ENCODE results near the gene COPZ1. TPM values are rescaled to one million over a fixed set of nuclear protein-coding genes. Genes with fewer than 3 reads are reported as not detected.

The COPZ1 gene
- total and polyA plus RNA-seq, 9 of the 15 experiments (the other 6 are each of a cell fraction or from before 2014, with no cell fraction given): 137 to 487 (median 233) TPM

DNA sequence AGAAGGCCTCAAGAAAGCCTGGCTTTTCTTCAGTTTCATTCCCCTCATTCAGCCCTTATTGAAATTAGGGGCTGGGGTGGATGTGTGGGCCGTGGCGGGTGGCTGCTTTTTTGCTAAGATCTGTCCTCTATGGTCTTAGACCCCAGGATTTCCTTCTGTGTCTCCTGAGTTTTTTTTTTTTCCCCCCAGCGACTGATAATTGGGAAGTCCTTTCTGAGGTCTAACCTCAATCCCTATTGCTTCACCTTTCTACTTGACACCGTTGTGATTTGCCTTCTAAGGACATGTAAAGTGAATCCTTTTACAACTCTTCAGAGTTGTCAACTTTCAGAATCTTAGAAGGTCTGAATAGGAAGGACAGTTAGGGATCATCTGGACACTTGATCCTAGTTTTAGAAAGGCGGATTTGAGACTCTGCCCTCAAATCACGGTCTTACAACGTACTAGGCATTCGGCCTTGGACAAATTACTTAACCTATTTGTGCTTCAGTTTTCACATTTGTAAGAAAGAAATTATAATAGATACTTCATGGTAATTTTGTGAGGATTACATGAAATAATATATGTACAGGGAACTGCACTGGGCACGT lies 34.9 kb downstream of the COPZ1 start (continued):
- TF ChIP-seq ZNF224 (CRISPR knock-in tag; IDR thresholded peaks at IDR 0.05) (no peak), POLR2AphosphoS5 (IDR thresholded peaks at IDR 0.05; ENCODE audit: control insufficient read depth, insufficient read depth, low read depth, low read length) (no peak), POLR3A (IDR thresholded peaks at IDR 0.05; ENCODE audit: borderline replicate concordance, extremely low read depth, insufficient read depth, insufficient read length) (no peak), ESRRA (IDR thresholded peaks at IDR 0.05; ENCODE audit: borderline replicate concordance, low read depth) (no peak; the same call in 1 of the 2 replicates), ADNP (tag; IDR thresholded peaks at IDR 0.05) (peak; percentile 100), KHSRP (IDR thresholded peaks at IDR 0.05) (no peak), MED1 (CRISPR knock-in tag; IDR thresholded peaks at IDR 0.05; ENCODE audit: borderline replicate concordance) (no peak), RBM22 (IDR thresholded peaks at IDR 0.05; ENCODE audit: low read depth, low read length, poor library complexity, severe bottlenecking) (no peak), ZNF79 (CRISPR knock-in tag; IDR thresholded peaks at IDR 0.05; ENCODE audit: low read depth) (no peak), ARHGAP35 (IDR thresholded peaks at IDR 0.05; ENCODE audit: partially characterized antibody) (no peak), NCOA4 (IDR thresholded peaks at IDR 0.05; ENCODE audit: partially characterized antibody) (no peak), ZNF197 (CRISPR knock-in tag; IDR thresholded peaks at IDR 0.05; ENCODE audit: low read depth) (no peak), SRF (CRISPR knock-in tag; IDR thresholded peaks at IDR 0.05) (peak in 1 of 2 experiments; percentile 84; a peak in 2 of 4 replicates), HNRNPH1 (optimal IDR thresholded peaks at IDR 0.05; ENCODE audit: low read depth, low read length) (no peak), RB1 (IDR thresholded peaks at IDR 0.05; ENCODE audit: low read depth) (no peak), NFIX (CRISPR knock-in tag; IDR thresholded peaks at IDR 0.05; ENCODE audit: low read depth) (no peak), SIX5 (IDR thresholded peaks at IDR 0.05; ENCODE audit: borderline replicate concordance in 1 of 2, insufficient read depth in 1 of 2, low read depth in 1 of 2, low read length in 2 of 2) (no peak), CHD4 (IDR thresholded peaks at IDR 0.05; ENCODE audit: insufficient read depth, insufficient replicate concordance, low read depth, low read length, poor library complexity, severe bottlenecking) (no peak), ZNF551 (CRISPR knock-in tag; IDR thresholded peaks at IDR 0.05) (no peak), SIN3B (IDR thresholded peaks at IDR 0.05; ENCODE audit: low read depth) (no peak), COPS2 (conservative IDR thresholded peaks at IDR 0.05) (no peak), XRCC4 (IDR thresholded peaks at IDR 0.05; ENCODE audit: extremely low read depth, insufficient read depth, insufficient read length) (no peak), ZNF347 (CRISPR knock-in tag; IDR thresholded peaks at IDR 0.05; ENCODE audit: low read depth) (no peak)
- TF ChIP-seq, protein P1, sequence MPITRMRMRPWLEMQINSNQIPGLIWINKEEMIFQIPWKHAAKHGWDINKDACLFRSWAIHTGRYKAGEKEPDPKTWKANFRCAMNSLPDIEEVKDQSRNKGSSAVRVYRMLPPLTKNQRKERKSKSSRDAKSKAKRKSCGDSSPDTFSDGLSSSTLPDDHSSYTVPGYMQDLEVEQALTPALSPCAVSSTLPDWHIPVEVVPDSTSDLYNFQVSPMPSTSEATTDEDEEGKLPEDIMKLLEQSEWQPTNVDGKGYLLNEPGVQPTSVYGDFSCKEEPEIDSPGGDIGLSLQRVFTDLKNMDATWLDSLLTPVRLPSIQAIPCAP (CRISPR knock-in tag; IDR thresholded peaks at IDR 0.05; ENCODE audit: borderline replicate concordance): 0 out of 2 replicates have a peak, but pooled peaks have one; percentile 46
- TF ChIP-seq, protein P2, sequence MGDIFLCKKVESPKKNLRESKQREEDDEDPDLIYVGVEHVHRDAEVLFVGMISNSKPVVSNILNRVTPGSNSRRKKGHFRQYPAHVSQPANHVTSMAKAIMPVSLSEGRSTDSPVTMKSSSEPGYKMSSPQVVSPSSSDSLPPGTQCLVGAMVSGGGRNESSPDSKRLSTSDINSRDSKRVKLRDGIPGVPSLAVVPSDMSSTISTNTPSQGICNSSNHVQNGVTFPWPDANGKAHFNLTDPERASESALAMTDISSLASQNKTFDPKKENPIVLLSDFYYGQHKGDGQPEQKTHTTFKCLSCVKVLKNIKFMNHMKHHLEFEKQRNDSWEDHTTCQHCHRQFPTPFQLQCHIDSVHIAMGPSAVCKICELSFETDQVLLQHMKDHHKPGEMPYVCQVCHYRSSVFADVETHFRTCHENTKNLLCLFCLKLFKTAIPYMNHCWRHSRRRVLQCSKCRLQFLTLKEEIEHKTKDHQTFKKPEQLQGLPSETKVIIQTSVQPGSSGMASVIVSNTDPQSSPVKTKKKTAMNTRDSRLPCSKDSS (IDR thresholded peaks at IDR 0.05; ENCODE audit: low read depth, partially characterized antibody): peak; percentile 2
- TF ChIP-seq, protein P3, sequence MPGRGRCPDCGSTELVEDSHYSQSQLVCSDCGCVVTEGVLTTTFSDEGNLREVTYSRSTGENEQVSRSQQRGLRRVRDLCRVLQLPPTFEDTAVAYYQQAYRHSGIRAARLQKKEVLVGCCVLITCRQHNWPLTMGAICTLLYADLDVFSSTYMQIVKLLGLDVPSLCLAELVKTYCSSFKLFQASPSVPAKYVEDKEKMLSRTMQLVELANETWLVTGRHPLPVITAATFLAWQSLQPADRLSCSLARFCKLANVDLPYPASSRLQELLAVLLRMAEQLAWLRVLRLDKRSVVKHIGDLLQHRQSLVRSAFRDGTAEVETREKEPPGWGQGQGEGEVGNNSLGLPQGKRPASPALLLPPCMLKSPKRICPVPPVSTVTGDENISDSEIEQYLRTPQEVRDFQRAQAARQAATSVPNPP (IDR thresholded peaks at IDR 0.05; ENCODE audit: borderline replicate concordance, insufficient read depth, insufficient read length): no peak
